NK-92 (cell line): ENCODE results near the gene DCDC2B.
"Not testable (repeated sequence)": the region's sequence is repeated elsewhere in the genome, so short reads cannot be mapped to it uniquely, and the experiment has no call there.

Experiments used
- DNase-seq: peaks from one replicate; lab custom pipeline; 2025; ENCODE audit not compliant: unreplicated experiment; lab: John Stamatoyannopoulos, UW

DCDC2B gene

DNA sequence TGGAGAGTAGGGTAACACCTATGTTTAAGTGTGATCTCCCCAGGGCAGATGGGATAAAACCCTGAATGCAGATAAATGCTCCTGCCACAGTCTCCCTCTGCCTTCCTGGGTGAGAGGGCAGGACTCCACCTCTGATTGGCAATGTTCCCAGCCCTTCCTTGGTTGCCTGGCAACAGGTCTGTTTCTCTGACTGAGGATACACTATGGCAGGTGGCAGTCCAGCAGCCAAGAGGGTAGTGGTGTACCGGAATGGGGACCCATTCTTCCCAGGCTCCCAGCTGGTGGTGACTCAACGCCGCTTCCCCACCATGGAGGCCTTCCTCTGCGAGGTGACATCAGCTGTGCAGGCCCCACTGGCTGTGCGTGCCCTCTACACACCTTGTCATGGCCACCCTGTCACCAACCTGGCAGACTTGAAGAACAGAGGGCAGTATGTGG, at the start of gene DCDC2B:
TSS of gene DCDC2B (plus strand) at position 199 of the 438 bp plus-strand sequence. CDS start at position 204, 5 bp downstream.
- no peak for DNase-seq

DNA sequence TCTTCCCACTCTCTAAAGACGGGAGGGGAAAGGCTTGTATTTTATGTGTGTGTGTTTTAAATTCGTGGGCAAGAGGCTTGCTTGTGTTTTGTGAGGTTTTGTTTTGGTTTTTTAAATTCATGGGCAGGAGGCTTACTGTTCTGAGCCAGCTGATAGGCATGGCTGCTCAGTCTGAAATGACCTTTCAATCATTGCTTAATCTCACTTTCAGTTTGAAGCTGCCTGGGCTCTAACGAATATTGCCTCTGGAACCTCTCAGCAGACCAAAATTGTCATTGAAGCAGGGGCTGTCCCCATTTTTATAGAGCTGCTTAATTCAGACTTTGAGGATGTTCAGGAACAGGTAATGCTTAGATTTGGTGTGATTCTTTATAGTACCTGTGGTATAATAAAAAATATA, 49.7 kb upstream of the DCDC2B start:
- no peak for DNase-seq

- DNase-seq = no peak
Observed at GRCh38 chr1:32163405-32163804, 45.5 kb upstream of the DCDC2B start.

DNA sequence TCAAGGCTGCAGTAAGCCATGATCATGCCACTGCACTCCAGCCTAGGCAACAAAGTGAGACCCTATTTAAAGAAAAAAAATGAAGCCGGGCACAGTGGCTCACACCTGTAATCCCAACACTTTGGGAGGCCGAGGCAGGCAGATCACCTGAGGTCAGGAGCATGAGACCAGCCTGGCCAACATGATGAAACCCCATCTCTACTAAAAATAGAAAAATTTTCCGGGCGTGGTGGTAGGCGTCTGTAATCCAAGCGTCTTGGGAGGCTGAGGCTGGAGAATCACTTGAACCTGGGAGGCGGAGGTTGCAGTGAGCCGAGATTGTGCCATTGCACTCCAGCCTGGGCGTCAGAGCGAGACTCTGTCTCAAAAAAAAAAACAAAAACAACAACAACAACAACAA, 43.3 kb upstream of the DCDC2B start:
- DNase-seq = not testable (repeated sequence)

DNA sequence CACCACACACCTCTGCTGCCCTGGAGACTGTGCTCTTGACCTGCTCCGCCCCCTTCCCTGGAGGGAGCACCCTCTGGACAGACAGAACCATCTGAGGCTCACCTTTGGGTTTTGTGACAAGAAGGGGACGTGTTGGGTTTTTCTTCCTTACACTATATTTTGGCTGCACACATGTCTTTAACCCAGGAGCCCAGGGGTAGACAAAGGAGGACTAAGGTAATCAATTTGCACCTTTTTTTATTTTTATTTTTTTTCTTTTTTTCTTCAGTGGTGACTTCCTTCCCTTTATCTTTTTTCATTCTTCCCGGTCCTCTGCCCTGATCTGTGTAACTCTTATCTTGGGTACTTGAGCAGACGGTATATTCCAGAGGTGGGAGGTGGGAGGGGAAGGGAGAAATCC, 37.9 kb upstream of the DCDC2B start:
- no peak for DNase-seq

- no peak for DNase-seq
Observed at GRCh38 chr1:32172621-32173245, 36.2 kb upstream of the DCDC2B start.

- DNase-seq = no peak
Observed at GRCh38 chr1:32178380-32179192, 30.3 kb upstream of the DCDC2B start.

- DNase-seq = no peak
Observed at GRCh38 chr1:32179193-32179442, 29.8 kb upstream of the DCDC2B start.

DNA sequence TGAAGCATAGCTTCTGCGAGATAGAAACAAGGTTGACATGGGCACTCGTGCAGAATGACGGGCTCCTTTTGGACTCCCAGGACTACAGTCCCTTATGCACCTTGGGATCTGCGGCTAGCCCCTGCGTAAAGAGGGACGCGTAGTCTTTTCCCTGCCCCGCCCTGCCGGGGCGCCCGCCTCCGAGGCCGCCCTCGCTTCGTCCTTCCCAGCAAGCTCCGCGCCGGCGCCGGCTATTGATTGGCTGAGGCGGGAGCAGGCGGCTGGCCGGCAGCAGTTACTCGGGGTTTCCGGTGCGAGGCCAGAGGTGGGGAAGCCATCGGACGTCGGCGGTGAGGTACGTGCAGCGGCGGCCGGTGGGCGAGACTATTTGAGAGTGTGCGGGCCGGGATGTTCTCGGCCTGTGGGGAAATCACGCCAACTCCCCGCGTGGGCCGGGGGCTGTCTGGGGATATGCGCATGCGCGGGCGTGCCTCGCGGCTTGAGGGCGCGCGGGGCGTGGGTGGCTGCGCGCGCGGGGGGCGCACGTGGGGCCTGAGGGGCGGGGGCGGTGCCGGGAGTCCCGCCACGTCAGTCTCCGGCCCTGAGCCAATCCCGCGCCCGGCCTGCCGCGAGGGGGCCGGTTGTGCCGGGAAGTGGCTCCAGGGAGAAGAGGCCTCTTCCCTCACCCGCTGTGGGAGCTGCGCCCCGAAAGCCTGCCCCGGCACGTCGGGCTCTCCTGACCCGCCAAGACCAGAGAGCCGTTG, 29.3 kb upstream of the DCDC2B start, which contains the start of gene TXLNA:
TSS of gene TXLNA (plus strand) at position 233 of the 743 bp plus-strand sequence. CDS start 671 bp downstream, outside the sequence.
- peak; percentile 33 for DNase-seq

DNA sequence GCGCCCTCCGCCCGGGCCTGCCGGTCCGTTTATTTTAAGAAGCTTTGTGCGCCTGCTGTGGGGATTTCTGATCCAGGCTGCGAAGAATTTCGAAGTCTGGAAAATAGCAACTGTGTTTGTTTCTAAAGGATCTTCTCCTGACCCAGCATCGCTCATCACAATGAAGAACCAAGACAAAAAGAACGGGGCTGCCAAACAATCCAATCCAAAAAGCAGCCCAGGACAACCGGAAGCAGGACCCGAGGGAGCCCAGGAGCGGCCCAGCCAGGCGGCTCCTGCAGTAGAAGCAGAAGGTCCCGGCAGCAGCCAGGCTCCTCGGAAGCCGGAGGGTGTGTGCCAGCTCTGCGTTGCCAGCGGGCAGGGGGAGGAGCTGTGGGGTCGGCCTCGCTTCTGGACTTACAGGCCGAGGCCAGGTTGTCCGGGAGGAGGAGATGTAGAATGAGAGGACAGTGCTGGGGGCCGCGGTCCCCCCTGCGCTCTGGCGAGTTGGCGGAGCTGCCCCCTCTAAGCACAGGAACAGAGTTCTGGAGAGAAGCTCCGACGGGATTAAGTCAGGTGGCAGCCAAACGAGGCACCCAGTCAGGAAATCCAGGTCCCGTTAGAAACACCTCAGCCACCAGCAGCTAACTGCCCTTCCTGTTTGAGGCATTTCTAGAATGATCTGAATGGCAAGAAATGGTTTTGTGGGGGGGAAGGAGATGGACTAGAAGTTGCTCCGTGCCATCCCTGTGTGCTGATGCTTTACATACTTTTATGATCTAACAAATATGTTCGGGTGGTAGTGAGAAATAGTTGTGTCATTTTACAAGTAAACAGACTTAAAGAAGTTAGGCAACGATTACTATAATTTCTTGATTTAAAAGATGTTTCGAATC, 28.5 kb upstream of the DCDC2B start:
- DNase-seq = no peak

DNA sequence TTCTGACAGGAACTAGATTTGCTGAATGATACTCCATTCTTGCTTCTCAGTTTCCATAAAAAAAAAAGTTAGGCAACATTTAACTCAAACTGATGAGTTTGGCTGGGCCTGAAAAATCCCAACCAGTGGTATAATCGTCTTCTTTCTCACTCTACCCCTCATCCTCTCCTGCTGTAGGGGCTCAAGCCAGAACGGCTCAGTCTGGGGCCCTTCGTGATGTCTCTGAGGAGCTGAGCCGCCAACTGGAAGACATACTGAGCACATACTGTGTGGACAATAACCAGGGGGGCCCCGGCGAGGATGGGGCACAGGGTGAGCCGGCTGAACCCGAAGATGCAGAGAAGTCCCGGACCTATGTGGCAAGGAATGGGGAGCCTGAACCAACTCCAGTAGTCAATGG, 27.8 kb upstream of the DCDC2B start:
- DNase-seq = no peak

- DNase-seq = no peak
Observed at GRCh38 chr1:32181563-32181962, 27.3 kb upstream of the DCDC2B start.

DNA sequence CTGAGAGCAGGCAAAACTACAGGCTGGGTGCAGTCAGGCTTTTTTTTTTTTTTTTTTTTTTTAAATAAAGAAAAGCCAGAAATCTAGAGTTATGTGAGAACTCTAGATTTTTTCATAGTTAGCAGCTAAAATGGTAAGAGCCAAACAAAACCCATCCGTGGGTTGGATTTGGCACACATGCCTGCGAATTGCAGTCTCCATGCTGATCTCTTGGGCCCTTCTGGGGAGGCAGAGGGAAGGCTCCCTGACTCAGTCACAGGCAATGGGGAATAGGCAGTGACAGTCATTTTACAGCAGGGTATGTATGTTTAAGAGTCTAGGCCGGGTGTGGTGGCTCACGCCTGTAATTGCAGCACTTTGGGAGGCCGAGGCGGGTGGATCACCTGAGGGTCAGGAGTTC, 26.8 kb upstream of the DCDC2B start:
- DNase-seq = no peak

GRCh38 chr1:32184650-32185049, 24.2 kb upstream of the DCDC2B start:
- no peak for DNase-seq

DNA sequence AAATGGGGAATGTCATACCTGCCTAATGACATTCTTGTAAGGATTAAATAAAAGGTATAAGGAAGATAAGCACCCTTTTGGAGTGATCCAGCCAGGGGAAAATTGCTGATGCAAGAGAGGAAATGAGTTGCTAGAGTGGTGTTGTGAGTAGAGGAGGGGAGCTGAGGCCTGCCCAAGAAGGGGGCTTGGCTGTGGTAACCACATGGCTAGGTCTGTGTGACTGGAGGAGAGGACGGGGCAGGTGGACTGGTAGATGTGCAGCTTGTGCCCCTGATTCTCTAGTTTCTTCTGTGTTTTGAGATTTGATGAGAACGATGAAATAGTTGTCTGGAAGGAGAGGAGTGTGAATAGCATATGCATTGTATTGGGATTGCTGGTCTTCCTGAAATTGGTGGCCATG, 22.8 kb upstream of the DCDC2B start:
- no peak for DNase-seq

DNA sequence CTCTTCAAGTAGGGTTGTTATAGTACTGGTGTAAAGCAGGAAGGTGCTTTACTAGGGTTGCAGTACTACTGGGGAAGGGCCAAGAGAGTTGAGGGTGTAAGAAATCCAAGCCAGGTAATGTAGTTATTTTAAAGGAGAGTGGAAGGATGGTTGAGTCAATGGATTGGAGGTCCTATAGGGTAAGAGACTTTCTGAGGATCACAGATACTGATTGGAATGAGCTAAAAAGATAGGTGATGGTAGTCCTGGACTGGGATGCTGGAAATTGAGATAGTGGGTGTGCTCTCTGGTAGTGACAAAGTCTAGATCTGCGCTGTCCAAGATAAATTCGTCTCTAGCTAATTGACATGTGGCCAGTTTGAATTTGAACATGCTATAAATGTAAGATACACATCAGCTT, 22.4 kb upstream of the DCDC2B start:
- no peak for DNase-seq

DNA sequence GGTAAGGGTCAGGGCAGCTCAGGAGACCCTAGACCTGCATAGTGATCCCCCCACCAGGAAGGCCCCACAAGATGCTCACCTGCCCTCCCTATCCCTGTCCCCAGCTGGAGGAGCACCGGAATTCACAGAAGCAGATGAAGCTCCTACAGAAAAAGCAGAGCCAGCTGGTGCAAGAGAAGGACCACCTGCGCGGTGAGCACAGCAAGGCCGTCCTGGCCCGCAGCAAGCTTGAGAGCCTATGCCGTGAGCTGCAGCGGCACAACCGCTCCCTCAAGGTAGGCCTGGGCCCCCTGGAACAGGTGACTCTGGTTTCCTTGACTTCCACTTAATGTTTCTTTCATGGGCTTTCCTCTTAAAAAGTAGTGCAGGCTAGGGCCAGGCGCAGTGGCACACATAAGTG, 21.0 kb upstream of the DCDC2B start:
- no peak for DNase-seq

- DNase-seq = no peak
Observed at GRCh38 chr1:32192220-32192948, 16.5 kb upstream of the DCDC2B start.

GRCh38 chr1:32194984-32195383, 13.9 kb upstream of the DCDC2B start:
- no peak for DNase-seq

DNA sequence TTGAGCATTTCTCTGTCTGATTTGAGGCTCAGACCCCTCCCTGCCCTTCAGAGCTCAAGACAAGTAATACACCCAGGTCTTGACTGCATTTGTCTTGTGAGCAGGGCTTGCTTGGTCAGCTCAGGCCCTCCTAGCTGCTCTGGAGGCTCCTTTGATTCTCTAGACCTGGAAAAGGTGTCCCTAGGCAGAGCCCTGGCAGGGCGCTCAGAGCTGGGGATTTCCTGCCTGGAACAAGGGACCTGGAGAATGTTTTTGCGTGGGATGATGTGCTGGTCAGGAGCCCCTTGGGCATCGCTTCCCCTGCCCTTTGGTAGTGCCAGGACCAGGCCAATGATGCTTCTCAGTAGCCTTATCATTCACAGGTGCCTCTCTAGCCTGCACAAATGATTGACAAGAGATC, 13.4 kb upstream of the DCDC2B start:
- no peak for DNase-seq
